ENCODE results near the gene NHSL2.

NHSL2 gene

DNA sequence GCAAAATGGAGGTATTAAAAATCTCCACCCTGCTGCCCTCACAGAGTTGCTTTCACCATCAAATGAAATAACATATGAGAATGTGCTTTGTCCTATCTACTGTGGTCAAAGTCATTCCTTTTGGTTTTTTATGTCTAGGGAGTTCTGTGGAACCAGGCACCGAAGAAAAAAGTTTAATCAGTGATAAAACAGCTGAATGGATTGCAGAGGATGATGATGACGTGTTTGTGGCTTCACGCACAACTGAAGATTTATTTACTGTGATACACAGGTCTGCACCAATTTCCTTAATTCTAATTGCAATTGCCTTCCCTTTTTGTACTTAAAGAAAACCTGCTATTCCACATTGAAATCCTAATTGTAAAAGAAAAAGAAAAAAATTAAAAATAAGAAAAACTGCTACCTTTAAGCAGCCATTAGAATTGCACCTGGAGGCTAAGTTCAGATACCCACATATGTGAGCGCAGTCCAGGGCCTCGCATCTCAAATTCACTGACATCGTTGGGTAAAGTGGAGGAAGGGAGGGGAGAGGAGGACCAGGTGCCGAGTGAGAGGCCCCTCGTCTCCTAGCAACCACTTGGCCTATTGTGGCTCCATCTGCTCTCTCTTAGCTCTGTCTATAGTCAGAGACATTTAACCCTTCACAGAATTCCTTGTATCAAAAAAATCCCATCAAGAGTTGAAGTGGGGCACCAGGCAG lies 231.6 kb downstream of the NHSL2 start:
- POLR2A ChIA-PET (ENCODE audit: low non-redundant PET), result no interaction called here
- CTCF ChIA-PET, result interaction anchor here (0.6 kb wide), 1 partner anchor 1787 kb away, joined by 5 read pairs; no protein-coding TSS in a partner anchor
- no peak for TF ChIP-seq CTCF (conservative IDR thresholded peaks at IDR 0.05; ENCODE audit: low read depth)
- H3K27ac ChIP-seq, result no peak overlapping the region
- no peak for DNase-seq (ENCODE audit: low spot score)

- no peak for TF ChIP-seq CTCF (conservative IDR thresholded peaks at IDR 0.05; ENCODE audit: low read depth)
- no peak for DNase-seq (ENCODE audit: low spot score)
- ChIA-PET CTCF (no interaction called here), POLR2A (ENCODE audit: low non-redundant PET) (no interaction called here)
- H3K27ac ChIP-seq, result no peak overlapping the region
Measured at GRCh38 chrX:72142794-72143608, 232.4 kb downstream of the NHSL2 start.

- DNase-seq (ENCODE audit: low spot score), result no peak
- TF ChIP-seq CTCF (conservative IDR thresholded peaks at IDR 0.05; ENCODE audit: low read depth), result no peak
- H3K27ac ChIP-seq, result no peak overlapping the region
- CTCF ChIA-PET, result no interaction called here
- POLR2A ChIA-PET (ENCODE audit: low non-redundant PET), result no interaction called here
Measured at GRCh38 chrX:72143609-72143907, 232.9 kb downstream of the NHSL2 start.

GRCh38 chrX:72145181-72145580 lies 234.5 kb downstream of the NHSL2 start:
- CTCF ChIA-PET, result interaction anchor here (0.5 kb wide), 1 partner anchor 170 kb away, joined by 3 read pairs; no protein-coding TSS in a partner anchor
- no peak for DNase-seq (ENCODE audit: low spot score)
- H3K27ac ChIP-seq, result no peak overlapping the region
- POLR2A ChIA-PET (ENCODE audit: low non-redundant PET), result no interaction called here
- TF ChIP-seq CTCF (conservative IDR thresholded peaks at IDR 0.05; ENCODE audit: low read depth), result no peak

- TF ChIP-seq CTCF (conservative IDR thresholded peaks at IDR 0.05; ENCODE audit: low read depth), result no peak
- DNase-seq (ENCODE audit: low spot score), result no peak
- ChIA-PET CTCF (no interaction called here), POLR2A (ENCODE audit: low non-redundant PET) (no interaction called here)
- no peak overlapping the region for H3K27ac ChIP-seq
Measured at GRCh38 chrX:72146527-72146926, 235.9 kb downstream of the NHSL2 start.

DNA sequence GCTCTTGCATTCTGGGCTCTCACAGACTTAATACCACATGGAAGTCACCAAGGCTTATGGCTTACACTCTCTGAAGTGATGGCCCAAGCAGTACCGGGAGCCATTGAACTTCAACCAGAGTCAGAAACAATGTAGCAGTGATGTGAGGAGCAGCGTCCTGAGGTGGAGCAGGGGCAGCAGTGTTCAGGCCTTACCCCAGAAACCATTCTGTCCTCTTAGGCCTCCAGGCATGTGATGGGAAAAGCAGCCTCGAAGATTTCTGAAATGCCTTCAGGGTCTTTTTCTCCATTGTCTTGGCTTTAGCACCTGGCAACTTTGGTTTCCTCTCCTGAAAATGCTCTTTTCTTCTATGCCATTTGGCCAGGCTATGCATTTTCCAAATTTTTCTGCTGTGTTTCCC lies 248.1 kb downstream of the NHSL2 start:
- ChIA-PET POLR2A (ENCODE audit: low non-redundant PET) (no interaction called here), CTCF (no interaction called here)
- no peak overlapping the region for H3K27ac ChIP-seq
- no peak for DNase-seq (ENCODE audit: low spot score)
- TF ChIP-seq CTCF (conservative IDR thresholded peaks at IDR 0.05; ENCODE audit: low read depth), result no peak

Data from RWPE1 (cell line).